ENCODE measurements around the gene VTN.

Gene VTN

DNA sequence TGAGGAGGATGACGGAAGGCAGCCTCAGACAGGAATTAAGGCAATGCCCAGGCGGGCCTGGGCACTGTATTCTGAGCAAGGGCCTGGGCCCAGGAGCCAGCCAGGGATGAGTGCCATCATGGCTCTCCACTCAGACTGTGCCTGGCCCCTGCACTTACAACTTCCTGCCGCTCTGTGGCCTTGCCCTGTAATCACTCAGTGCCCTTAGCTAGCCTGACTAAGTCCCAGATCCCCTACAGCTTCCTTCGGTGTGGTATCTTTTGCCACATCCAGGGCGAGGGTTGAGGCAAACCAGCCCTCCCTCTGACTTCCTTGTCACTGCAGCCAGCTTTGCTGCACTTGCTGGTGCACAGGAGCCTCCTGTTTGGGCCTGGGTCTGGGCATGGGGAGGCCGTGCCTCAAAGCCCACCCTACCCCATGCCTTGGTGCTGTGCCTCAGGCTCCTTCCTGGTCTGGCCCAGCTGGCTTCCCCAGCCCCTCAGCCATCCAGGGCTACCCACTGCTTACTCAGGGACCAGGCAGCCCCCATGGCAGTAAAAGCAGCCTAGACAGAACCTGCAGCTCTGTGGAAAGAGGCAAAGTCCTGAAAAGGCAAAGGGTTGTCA lies 26.6 kb upstream of the VTN start:
- FAIRE-seq (no peak), DNase-seq (ENCODE audit: insufficient read length, low spot score) (no peak)

DNA sequence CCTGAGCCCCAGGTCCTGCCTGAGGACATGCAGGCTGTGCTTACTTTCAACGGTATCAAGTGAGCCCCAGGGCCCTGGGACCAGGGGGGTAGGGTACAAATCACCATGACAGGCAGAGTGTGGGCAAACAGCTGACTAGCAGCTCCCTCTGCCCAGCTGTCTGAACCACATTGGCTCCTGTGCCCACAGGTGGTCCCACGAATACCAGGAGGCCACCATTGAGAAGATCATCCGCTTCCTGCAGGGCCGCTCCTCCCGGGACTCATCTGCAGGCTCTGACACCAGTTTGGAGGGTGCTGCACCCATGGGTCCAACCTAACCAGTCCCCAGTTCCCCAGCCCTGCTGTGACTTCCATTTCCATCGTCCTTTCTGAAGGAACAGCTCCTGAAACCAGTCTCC lies 25.9 kb upstream of the VTN start:
- FAIRE-seq = no peak
- no peak for DNase-seq (ENCODE audit: insufficient read length, low spot score)

DNA sequence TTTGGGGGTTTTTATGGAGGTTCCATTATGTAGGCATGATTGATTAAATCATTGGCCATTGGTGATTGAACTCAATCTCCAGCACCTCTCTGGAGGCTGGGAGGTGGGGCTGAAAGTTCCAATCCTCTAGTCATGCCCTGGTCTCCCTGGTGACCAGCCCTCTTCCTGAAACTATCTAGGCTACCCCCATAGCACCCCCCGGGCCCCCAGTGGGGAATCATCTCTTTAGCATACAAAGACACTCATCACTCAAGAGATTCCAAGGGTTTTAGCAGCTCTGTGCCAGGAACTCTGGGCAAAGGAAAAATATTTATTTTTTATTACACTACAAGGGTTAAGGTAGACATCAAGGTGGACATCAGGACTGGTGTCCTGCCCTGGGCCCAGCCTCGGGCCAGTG lies 25.3 kb upstream of the VTN start:
- FAIRE-seq (no peak), DNase-seq (ENCODE audit: insufficient read length, low spot score) (no peak)

DNA sequence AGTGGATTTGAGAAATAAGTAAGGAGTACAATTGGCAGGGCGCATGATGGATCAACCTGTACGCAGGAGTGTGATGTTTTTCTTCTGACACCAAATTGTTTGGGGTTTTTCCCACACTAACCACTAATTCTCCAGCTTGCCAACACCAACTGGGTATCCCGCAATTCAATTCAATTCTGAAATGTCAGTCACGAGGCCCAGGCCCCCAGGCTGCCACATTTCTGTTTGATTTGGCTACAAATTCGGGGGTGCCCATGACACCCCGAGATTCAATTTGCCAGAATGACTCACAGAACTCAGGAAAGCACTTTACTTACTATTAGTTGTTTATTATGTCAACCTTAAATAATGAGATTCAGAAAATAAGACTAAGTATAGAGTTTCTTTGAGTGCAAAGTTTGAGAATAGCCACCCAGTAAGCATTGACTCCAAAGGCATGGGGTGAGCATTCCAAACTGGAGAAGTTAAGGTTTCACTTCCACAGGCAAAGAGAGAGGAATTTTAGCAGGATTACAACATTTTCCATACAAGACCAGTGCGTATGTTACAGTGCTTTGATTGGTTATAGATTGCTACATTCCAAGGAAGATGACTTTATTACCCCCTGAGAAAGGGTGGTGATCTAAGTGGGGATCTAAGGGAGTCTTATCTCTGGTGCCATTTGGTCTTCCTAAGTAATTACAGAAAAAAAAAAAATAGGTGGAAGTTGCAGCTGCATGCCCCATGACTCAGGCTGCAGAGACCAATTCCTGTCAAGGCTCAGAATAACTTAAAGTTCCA lies 24.4 kb upstream of the VTN start:
- FAIRE-seq (no peak), DNase-seq (ENCODE audit: insufficient read length, low spot score) (no peak)

DNA sequence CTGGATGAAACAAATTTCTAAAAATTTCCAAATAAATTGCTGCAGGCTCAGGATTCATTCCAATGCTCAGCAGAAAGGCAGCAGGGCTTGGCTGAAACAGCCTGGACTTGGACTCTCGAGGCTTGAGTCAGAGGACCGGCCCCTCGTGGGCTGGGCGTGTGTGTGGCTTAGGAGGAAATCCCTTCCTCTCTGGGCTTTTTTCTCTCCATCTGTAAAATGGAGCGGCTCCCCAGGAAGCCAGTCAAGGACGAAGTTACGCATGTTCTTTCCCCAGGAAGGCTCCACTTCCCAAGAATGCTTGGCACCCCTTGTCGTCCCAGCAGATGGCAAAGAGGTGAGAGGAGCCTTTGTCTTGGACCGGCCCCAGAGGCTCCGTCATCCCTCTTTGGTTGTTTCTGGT lies 22.4 kb upstream of the VTN start:
- no peak for FAIRE-seq
- DNase-seq (ENCODE audit: insufficient read length, low spot score) = no peak

DNA sequence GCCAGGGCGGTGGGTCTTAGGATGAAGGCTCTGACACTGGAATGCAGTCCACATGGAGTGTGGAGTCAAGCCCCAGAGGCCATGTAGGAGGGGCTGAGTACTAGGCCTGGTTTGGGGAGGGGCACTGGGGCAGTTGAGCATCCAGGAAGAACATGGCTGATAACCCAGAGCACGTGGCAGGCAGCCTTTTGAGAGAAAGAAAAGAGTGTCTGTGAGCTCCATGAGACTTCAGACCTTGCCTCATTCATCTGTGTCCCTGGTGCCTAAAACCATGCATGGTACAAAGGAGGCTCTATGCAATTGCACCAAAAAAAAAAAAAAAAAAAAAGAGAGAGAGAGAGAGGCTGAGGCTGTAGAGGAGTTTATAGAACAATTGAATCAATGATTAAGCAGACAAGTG lies 21.3 kb upstream of the VTN start:
- FAIRE-seq (no peak), DNase-seq (ENCODE audit: insufficient read length, low spot score) (no peak)

DNA sequence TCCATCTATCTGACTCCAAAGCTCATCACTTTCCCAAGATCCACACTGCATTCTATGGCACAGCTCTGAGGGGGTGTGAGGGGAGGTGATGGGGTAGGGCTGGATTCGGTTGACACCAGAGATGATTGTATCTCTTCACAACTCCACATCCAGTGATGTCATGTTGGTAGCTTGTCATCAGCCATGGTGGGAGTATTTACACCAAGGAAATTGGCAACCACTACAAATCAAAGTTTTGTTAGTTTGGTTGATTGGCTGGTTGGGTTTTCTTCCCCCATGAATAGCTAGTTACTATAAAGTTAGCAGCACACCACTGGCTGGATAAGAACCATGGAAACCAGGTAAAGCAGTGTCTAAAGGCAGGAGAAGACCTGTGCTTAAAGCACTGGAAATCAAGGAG lies 20.9 kb upstream of the VTN start:
- FAIRE-seq = no peak

DNA sequence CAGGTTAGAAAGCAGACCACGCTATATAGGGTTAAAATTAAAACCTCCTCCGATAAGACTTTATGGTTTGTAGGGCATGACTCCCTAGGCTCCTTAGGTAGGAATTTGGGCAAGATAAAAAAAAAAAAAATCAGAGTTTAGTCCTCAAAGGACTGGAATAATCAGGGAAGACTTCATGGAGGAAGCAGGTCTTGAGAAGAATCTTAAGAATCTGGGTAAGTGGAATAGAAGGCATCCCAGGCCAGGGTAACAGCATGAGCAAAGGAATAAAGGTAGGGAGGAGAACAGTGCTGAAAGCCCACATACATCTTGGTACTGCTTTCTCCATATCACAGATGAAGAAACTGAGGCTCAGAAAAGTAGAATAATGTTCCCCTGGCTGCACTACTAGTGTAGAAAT lies 20.5 kb upstream of the VTN start:
- no peak for FAIRE-seq
- DNase-seq (ENCODE audit: insufficient read length, low spot score) = no peak

More for the DNA sequence above, 20.9 kb upstream of the VTN start:
- no peak for DNase-seq (ENCODE audit: insufficient read length, low spot score)

DNA sequence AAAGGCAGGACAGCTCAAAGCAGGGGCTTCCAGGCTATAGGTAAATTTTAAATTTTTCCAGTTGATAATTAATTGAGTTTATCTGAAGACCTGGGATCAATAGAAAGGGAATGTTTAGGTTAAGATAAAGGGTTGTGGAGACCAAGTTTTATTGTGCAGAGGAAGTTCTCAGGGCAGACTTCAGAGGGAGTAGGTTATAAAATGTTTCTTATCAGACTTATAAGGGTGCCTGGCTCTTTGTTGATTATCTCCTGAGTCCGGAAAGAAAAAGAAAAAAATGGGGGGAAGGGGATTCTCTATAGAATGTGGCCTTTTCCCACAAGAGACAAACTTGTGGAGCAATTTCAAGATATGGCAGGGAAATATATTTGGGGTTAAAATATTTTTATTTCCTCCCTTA lies 20.0 kb upstream of the VTN start:
- no peak for FAIRE-seq
- no peak for DNase-seq (ENCODE audit: insufficient read length, low spot score)

DNA sequence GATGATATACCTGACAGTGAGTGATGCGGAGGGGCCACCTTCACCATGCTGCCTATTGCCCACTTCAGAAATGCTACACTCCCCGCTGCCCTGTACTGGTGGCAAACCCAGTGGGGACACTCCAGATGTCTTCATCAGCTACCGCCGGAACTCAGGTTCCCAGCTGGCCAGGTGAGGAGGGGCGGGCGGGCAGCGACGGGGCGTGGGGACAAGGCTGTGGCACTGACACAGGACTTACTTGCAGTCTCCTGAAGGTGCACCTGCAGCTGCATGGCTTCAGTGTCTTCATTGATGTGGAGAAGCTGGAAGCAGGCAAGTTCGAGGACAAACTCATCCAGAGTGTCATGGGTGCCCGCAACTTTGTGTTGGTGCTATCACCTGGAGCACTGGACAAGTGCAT lies 18.0 kb upstream of the VTN start:
- DNase-seq (ENCODE audit: insufficient read length, low spot score) (no peak), FAIRE-seq (no peak)

DNA sequence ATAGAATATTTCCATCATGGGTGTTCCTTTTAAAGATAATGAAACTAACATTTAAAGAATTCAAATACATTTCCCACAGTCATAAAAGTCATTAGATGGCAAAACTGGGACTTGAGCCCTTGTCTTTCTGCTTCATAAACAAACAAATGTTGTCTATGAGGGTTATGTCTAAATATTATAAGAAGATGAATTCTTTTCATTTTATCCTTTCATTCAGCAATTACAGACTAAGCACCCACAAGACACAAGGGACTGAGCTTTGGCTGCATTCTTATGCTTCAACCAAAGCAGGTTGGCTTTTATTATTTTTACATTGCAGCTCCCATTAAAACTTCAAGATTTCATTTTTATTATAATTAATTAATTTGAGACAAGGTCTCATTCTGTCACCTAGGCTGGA lies 16.3 kb upstream of the VTN start:
- no peak for DNase-seq (ENCODE audit: insufficient read length, low spot score)
- no peak for FAIRE-seq

DNA sequence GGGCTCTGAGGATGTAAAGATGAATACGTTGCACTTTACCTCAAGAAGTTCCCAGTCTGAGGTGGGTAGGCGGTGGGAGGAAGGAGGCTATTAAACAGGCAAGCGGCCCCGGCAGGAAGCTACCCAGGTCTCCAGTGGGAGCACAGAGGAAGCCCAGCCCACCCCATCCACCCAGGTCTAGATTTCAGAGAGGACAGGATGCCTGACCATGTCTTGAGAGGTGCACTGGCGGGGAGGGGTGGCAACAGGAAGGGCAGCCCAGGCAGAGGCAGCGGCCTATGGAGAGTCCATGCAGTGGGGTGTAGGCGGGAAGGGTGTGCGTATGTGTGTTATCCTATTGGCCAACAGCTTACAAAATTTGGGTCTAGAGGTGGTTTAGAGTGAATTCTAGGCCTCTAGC lies 15.3 kb upstream of the VTN start:
- no peak for DNase-seq (ENCODE audit: insufficient read length, low spot score)
- FAIRE-seq = no peak

DNA sequence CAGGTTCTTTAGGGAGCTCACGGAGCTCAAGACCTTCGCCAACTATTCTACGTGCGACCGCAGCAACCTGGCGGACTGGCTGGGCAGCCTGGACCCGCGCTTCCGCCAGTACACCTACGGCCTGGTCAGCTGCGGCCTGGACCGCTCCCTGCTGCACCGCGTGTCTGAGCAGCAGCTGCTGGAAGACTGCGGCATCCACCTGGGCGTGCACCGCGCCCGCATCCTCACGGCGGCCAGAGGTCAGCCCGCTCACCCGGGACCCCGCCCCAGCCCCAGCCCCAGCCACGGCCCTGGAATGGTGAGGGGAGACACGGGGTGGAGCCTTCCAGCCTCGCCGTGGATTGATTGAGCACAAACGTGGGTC lies 14.9 kb upstream of the VTN start:
- FAIRE-seq (no peak), DNase-seq (ENCODE audit: insufficient read length, low spot score) (no peak)

DNA sequence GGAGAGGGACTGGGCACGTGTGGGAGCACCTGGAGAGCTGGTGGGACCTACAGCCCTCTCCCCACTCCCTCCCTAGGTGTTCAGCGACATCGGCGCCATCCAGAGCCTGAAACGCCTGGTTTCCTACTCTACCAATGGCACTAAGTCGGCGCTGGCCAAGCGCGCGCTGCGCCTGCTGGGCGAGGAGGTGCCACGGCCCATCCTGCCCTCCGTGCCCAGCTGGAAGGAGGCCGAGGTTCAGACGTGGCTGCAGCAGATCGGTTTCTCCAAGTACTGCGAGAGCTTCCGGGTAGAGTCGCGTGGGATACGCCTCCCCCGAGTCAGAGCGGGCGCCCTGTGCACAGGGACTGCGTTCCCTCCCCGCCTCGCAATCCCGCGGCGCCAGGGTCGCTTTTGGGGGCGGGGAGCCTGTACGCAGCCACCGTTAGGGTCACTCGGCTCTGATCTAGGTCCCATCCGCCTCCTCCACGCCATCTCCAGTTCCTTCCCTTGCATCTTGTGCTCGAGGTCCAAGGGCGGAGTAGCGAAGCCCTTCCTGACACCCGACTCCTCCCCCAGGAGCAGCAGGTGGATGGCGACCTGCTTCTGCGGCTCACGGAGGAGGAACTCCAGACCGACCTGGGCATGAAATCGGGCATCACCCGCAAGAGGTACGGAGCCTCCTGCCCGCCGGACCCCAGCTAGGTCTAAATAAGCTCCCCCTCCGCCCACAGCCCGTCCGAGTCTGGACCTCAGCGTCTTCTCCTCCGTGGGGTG lies 14.4 kb upstream of the VTN start:
- no peak for FAIRE-seq

DNA sequence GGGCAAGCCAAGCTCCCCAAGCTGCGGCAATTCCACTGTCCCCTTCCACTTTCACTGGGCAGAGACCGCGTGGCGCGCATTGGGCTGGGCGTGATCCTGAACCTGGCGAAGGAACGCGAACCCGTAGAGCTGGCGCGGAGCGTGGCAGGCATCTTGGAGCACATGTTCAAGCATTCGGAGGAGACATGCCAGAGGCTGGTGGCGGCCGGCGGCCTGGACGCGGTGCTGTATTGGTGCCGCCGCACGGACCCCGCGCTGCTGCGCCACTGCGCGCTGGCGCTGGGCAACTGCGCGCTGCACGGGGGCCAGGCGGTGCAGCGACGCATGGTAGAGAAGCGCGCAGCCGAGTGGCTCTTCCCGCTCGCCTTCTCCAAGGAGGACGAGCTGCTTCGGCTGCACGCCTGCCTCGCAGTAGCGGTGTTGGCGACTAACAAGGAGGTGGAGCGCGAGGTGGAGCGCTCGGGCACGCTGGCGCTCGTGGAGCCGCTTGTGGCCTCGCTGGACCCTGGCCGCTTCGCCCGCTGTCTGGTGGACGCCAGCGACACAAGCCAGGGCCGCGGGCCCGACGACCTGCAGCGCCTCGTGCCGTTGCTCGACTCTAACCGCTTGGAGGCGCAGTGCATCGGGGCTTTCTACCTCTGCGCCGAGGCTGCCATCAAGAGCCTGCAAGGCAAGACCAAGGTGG lies 11.2 kb upstream of the VTN start:
- no peak for FAIRE-seq

More for the DNA sequence above, 14.4 kb upstream of the VTN start:
- no peak for DNase-seq (ENCODE audit: insufficient read length, low spot score)

DNA sequence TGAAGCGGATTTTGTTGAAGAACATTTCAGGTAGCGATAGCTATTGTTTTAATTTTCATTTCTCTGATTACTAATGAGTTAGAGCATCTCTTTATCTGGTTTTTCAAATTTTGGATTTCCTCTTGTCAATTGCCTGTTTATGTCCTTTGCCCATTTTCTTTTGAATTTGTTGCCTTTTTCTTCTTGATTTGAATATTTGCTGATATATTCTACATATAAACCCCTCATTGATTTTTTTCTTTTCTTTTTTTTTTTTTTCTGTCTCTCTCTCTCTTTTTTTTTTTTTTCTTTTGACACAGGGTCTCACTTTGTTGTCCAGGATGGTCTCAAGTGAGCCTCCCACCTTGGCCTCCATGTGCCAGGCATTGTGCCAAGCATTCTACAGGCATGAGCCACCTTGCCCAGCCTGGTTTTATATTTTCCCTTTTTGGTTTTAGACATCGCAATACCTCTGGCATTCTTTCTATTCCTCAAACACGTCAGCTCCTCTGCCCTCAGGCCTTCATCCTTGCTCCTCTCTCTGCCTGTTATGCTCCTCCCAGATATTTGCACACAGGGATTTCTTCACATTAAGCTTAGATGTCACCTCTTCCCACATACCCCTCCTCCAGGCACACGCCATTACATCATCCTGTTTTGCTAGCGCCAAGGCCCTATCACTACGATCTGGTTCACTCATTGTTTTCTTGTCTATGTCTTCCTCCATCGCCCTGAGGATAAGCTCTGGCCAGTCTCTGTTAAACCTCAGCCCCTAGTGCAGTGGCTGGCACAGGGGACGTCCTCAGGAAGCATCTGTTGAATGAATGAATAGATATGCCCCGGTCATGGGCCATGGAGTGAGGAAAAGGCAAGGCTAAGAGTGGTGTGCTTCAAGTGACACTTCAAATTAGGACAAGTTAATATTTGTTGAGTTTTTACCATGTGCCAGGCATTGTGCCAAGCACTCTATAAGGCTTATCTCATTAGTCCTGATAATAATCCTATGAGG lies 10.0 kb upstream of the VTN start:
- peak; percentile 89 for FAIRE-seq
- DNase-seq (ENCODE audit: insufficient read length, low spot score) = peak; percentile 88

More for the DNA sequence above, 11.2 kb upstream of the VTN start:
- no peak for DNase-seq (ENCODE audit: insufficient read length, low spot score)

DNA sequence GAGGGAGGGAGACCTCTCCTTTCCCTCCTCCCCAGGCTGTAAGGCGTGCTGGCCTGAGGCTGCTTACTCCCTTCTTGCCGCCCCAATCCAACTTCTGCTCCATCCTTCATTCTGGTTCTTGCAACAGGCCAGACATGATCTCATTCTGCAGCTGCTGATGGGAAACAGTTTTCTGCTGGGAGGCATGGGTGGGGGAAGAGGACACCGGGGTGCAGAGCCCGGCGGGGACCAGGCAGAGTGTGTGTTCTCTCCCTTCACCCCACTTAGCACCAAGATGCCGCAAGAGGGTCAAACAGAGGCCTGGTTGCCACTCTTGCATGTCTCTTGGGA lies 2.8 kb upstream of the VTN start:
- FAIRE-seq = no peak
- DNase-seq (ENCODE audit: insufficient read length, low spot score) = no peak

DNA sequence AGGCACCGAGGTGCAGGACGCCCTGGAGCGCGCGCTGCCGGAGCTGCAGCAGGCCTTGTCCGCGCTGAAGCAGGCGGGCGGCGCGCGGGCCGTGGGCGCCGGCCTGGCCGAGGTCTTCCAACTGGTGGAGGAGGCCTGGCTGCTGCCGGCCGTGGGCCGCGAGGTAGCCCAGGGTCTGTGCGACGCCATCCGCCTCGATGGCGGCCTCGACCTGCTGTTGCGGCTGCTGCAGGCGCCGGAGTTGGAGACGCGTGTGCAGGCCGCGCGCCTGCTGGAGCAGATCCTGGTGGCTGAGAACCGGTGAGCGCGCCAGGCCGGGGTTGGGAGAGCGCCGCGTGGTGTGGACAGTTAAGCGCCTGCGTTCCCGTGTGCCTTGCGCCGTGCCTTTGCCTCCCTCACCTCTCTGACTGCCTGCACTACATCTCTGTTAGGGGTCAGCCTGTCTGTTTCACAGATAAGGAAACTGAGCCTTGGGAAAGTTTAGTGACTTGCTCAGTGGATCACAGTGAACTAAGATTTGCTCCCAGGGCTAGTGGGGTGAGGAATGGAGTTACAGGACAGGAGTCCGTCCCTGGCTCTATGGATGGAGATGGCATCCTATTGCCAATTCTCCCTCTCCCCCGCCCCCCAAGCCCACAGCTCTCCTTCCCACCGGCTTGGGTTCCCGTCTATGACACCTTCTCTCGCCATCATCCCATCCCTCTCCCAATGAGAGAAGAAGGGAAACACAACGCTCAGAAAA lies 2.3 kb upstream of the VTN start:
- FAIRE-seq (no peak), DNase-seq (ENCODE audit: insufficient read length, low spot score) (no peak)
